Fibroblast of lung (primary cell): ENCODE data around the gene ZBTB16. TPM values are rescaled to one million over a fixed set of nuclear protein-coding genes. Genes with fewer than 3 reads are reported as not detected.
A peak's percentile ranks its signal among the peaks of the same experiment; 100 is the strongest.

ENCODE experiments used
- DNase-seq, 2 donors: peaks; one replicate each; pipeline versions ENCODE4 v3.0.0 to v3.0.0-alpha.2; 2010; ENCODE audit warnings: low read depth in 2 of 2
- H2AFZ ChIP-seq: 2 replicates; pipeline ENCODE4 v1.5.1; 2012; ENCODE audit warnings: low read length, control low read depth, inconsistent platforms
- H3K27ac ChIP-seq: 2 replicates; pipeline ENCODE4 v1.5.1; 2011; ENCODE audit warnings: low read length, control low read depth; ENCODE audit not compliant: insufficient read depth
- H3K27me3 ChIP-seq: 2 replicates; pipeline ENCODE4 v1.5.1; 2011; ENCODE audit warnings: mild to moderate bottlenecking, low read length; ENCODE audit not compliant: control insufficient read depth, insufficient read depth
- H3K36me3 ChIP-seq: 2 replicates; pipeline ENCODE4 v1.5.1; 2011; ENCODE audit warnings: low read length; ENCODE audit not compliant: control insufficient read depth, insufficient read depth
- H3K4me1 ChIP-seq: 2 replicates; pipeline ENCODE4 v1.5.1; 2011; ENCODE audit warnings: low read length; ENCODE audit not compliant: control insufficient read depth, insufficient read depth; ENCODE audit errors: extremely low read depth
- H3K4me2 ChIP-seq: 2 replicates; pipeline ENCODE4 v1.5.1; 2011; ENCODE audit warnings: low read length, control low read depth; ENCODE audit not compliant: insufficient read depth; ENCODE audit errors: extremely low read depth
- H3K4me3 ChIP-seq, 4 experiments: fragments of 200-600 bp in 1 of 4; sonication (generic) in 1 of 4; replicated peaks in 1 of 4; 2 replicates each; pipeline ENCODE4 v1.5.1; 2011 to 2016; ENCODE audit warnings: low read length in 4 of 4, low read depth in 3 of 4, mild to moderate bottlenecking in 3 of 4, control low read depth in 2 of 4, inconsistent platforms in 1 of 4, mixed read lengths in 1 of 4; ENCODE audit not compliant: insufficient read depth in 1 of 4; ENCODE audit errors: control extremely low read depth in 1 of 4
- H3K79me2 ChIP-seq: 2 replicates; pipeline ENCODE4 v1.5.1; 2012; ENCODE audit warnings: mild to moderate bottlenecking, low read length, inconsistent platforms; ENCODE audit not compliant: control insufficient read depth, insufficient read depth
- H3K9ac ChIP-seq: 2 replicates; pipeline ENCODE4 v1.5.1; 2011; ENCODE audit warnings: mild to moderate bottlenecking, low read length, control low read depth; ENCODE audit not compliant: insufficient read depth
- H3K9me3 ChIP-seq: 2 replicates; pipeline ENCODE4 v1.5.1; 2012; ENCODE audit warnings: low read depth, low read length; ENCODE audit not compliant: control insufficient read depth, insufficient read depth
- H4K20me1 ChIP-seq: 2 replicates; pipeline ENCODE4 v1.5.1; 2011; ENCODE audit warnings: low read length; ENCODE audit not compliant: control insufficient read depth, insufficient read depth; ENCODE audit errors: extremely low read depth
- EZH2 ChIP-seq: IDR thresholded peaks from 2 replicates; pipeline ENCODE4 v1.5.1; 2012; ENCODE audit warnings: low read length, control low read depth, mild to moderate bottlenecking; ENCODE audit errors: missing control alignments
- polyA plus RNA-seq, 2 donors: library from polyadenylated mRNA; depleted of rRNA in 1 of 2; stranded (reverse) in 1 of 2; unstranded in 1 of 2; fragments of >200 nt; gene quantifications; 2 replicates each; pipeline ENCODE4 v1.2.1, GENCODE V29; 2011 to 2012; ENCODE audit warnings: missing spikeins in 1 of 2
- total RNA-seq: library from RNA; depleted of rRNA; stranded (reverse); fragments of >200 nt; gene quantifications from 2 replicates; pipeline ENCODE4 v1.2.1, GENCODE V29; 2014
- TF ChIP-seq, protein P1 (sequence below), 2 donors: IDR thresholded peaks in 1 of 2; conservative IDR thresholded peaks in 1 of 2; 1 replicate in 1 of 2; 2 replicates in 1 of 2; pipeline ENCODE4 v1.5.1; 2011 to 2012; ENCODE audit warnings: low read length in 2 of 2, control low read depth in 1 of 2, inconsistent platforms in 1 of 2, low read depth in 1 of 2, mild to moderate bottlenecking in 1 of 2

ZBTB16 gene
- total and polyA plus RNA-seq, 2 donors (not counting 1 experiment from before 2014, with no cell fraction given), result not detected

DNA sequence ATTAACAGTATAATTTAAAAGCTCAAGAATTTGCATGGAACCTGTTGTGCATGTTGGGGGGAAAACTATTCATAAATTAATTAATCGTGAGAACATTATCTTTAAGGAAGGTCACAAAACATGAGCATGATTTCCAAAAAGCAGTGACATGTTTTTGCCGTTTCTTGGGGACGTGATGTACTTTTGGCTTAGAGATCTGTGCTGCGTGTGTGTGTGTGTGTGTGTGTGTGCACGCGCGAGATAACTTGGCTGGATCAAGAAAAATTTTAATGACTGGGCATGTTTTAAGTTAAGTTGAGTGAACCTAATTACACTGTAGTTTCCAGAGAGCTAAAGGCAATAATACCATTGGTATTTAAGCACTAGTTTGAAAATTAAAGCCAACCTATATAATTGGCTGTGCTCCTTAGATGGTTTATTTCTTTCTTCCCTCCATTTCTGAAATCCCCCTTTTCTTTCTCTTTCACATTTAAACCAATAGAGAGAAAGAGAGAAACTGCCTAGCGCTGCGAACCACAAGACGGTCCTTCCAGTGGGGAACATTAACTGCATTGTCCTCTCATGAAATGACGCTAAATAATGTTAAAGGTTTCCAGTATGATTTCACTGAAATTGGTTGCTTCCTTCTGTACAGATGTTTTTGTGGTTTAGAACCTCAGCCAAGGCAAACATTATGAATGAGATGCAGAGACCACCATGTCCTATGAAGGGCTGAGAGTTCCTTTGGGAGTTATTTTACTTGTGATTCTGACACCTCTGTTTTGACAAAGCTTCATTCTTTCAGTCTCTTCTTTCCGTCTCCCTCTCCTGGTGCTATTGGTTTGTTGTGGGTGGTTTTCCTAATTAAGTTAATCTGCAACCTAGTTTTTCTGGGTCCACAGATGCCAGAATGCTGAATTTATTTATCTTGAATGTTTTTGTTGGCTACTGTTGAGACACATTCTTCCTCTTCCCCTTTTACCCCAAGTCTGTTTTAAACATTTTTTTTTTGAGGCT lies 51.7 kb downstream of the ZBTB16 start:
- DNase-seq, result peak in 1 of 2 donors; percentile 95
- TF ChIP-seq EZH2, result no peak
- TF ChIP-seq, protein P1, sequence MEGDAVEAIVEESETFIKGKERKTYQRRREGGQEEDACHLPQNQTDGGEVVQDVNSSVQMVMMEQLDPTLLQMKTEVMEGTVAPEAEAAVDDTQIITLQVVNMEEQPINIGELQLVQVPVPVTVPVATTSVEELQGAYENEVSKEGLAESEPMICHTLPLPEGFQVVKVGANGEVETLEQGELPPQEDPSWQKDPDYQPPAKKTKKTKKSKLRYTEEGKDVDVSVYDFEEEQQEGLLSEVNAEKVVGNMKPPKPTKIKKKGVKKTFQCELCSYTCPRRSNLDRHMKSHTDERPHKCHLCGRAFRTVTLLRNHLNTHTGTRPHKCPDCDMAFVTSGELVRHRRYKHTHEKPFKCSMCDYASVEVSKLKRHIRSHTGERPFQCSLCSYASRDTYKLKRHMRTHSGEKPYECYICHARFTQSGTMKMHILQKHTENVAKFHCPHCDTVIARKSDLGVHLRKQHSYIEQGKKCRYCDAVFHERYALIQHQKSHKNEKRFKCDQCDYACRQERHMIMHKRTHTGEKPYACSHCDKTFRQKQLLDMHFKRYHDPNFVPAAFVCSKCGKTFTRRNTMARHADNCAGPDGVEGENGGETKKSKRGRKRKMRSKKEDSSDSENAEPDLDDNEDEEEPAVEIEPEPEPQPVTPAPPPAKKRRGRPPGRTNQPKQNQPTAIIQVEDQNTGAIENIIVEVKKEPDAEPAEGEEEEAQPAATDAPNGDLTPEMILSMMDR (conservative IDR thresholded peaks at IDR 0.05 in 1 of 2, IDR thresholded peaks at IDR 0.05 in 1 of 2; ENCODE audit: low read depth in 1 of 2, low read length in 2 of 2), result peak in 1 of 2 donors; percentile 10

DNA sequence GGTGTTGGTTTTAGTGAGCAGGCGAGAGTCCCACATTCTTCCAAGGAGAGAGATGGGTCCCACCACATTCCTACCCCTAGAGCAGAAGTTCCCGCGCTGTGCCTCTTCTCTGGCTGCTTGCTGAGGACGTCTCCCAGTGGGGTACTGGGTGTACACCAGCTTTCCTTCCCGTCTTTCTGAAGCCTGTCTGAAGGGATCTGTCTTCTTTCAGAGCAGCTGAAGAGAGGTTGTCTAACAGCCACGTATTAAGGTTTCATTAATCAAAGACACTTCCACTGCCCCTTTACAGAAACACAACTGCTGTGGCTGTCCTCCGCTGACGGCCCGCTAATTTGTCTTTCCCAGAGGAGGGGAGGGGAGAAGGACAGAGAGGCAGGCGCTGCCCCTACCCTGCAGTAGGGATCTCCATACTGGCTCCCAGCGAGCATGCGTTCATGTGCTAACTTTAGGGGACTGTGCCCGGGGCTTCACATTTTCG lies 56.0 kb downstream of the ZBTB16 start:
- TF ChIP-seq EZH2, result no peak
- TF ChIP-seq, protein P1 (conservative IDR thresholded peaks at IDR 0.05 in 1 of 2, IDR thresholded peaks at IDR 0.05 in 1 of 2; ENCODE audit: low read depth in 1 of 2, low read length in 2 of 2), result no peak
- H3K4me2 ChIP-seq, result no peak overlapping the region
- no peak overlapping the region for H3K27ac ChIP-seq
- H3K9ac ChIP-seq, result no peak overlapping the region
- no peak for DNase-seq
- H2AFZ ChIP-seq, result no peak overlapping the region
- no peaks in the 10 kb centered on the region for H3K9me3 ChIP-seq
- no peaks in the 10 kb centered on the region for H3K79me2 ChIP-seq
- H3K27me3 ChIP-seq, result peaks cover 3% of the 10 kb centered on the region
- no peaks in the 10 kb centered on the region for H3K4me1 ChIP-seq
- H3K36me3 ChIP-seq, result no peaks in the 10 kb centered on the region
- H4K20me1 ChIP-seq, result no peaks in the 10 kb centered on the region
- H3K4me3 ChIP-seq, result no peak overlapping the region

More for the DNA sequence above, 51.7 kb downstream of the ZBTB16 start:
- no peak overlapping the region for H3K4me2 ChIP-seq
- H3K27me3 ChIP-seq, result peaks cover 3% of the 10 kb centered on the region
- H3K9ac ChIP-seq, result no peak overlapping the region
- H4K20me1 ChIP-seq, result no peaks in the 10 kb centered on the region
- H3K4me1 ChIP-seq, result no peaks in the 10 kb centered on the region
- H3K4me3 ChIP-seq, result peak overlapping the region in 1 of 4 experiments; percentile 45
- no peaks in the 10 kb centered on the region for H3K36me3 ChIP-seq
- no peaks in the 10 kb centered on the region for H3K9me3 ChIP-seq
- no peak overlapping the region for H2AFZ ChIP-seq
- H3K27ac ChIP-seq, result no peak overlapping the region
- H3K79me2 ChIP-seq, result no peaks in the 10 kb centered on the region

DNA sequence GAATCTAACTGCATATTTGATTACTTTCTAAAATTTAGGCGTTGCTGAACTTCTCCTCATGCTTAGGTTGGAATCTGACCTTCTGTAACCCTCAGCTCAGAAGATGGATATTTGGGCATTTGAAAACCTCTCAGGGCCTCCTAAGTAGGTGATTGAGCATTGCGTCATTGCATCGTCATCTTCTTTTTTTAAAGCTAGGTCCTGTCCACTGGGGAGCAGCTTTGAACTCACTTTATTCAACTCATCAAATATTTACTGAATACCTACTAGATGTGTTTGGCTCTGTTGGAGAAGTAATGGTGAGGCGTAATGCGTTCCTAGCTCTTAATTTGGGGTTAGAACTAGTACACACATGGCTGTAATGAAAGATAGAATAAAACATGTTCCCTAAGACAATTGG lies 56.8 kb downstream of the ZBTB16 start:
- H3K36me3 ChIP-seq, result no peaks in the 10 kb centered on the region
- H3K79me2 ChIP-seq, result no peaks in the 10 kb centered on the region
- H4K20me1 ChIP-seq, result no peaks in the 10 kb centered on the region
- no peak overlapping the region for H3K27ac ChIP-seq
- no peaks in the 10 kb centered on the region for H3K27me3 ChIP-seq
- H3K9me3 ChIP-seq, result no peaks in the 10 kb centered on the region
- H3K9ac ChIP-seq, result no peak overlapping the region
- H3K4me2 ChIP-seq, result no peak overlapping the region
- no peak for TF ChIP-seq EZH2
- TF ChIP-seq, protein P1 (conservative IDR thresholded peaks at IDR 0.05 in 1 of 2, IDR thresholded peaks at IDR 0.05 in 1 of 2; ENCODE audit: low read depth in 1 of 2, low read length in 2 of 2), result no peak
- no peaks in the 10 kb centered on the region for H3K4me1 ChIP-seq
- no peak for DNase-seq
- no peak overlapping the region for H2AFZ ChIP-seq
- H3K4me3 ChIP-seq, result no peak overlapping the region
